CD1c-positive myeloid dendritic cell (primary cell): ENCODE results near the gene NAV3.

ENCODE experiments used
- DNase-seq: peaks from one replicate; pipeline ENCODE4 v3.0.0-alpha.2; 2016; ENCODE audit errors: extremely low spot score

Gene NAV3

DNA sequence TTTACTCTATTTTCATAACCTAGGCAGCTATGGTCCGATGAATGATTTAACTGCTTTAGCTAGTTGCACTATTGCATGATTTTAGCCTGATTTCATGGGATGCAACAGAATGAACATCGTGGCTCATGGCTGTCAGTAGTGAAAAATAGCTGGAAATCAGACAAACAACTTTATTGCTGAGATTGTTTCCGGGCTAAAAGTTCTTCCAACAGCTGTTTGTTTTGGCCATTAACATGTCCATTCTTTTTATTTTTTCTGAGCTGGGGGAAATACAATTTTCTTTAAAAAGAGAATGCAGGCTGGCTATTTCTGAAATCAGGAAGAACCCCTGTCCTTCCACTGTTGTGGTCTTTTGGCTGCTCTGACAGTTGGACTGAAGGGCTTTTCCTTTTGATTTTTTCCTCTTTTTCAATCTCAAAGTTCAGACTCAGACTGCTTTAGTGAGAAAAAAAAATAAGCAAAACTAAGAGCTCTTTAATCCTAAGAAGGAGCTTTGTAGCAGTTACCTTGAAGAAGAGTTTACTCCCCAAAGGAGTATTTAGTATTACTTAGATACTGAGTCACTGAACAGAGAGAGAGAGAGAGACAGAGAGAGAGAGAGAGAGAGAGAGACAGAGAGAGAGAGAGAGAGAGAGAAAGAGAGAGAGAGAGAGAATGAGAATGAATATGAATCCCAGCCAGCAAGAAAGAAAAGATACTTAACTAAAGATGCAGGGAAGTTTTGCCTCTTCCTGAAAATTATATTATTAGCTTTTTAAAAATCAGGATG lies at the start of gene NAV3:
Gene NAV3, plus strand, starts transcription at position 312 of the 769 bp plus-strand sequence. CDS start 568 bp downstream, outside the sequence.
- no peak for DNase-seq

DNA sequence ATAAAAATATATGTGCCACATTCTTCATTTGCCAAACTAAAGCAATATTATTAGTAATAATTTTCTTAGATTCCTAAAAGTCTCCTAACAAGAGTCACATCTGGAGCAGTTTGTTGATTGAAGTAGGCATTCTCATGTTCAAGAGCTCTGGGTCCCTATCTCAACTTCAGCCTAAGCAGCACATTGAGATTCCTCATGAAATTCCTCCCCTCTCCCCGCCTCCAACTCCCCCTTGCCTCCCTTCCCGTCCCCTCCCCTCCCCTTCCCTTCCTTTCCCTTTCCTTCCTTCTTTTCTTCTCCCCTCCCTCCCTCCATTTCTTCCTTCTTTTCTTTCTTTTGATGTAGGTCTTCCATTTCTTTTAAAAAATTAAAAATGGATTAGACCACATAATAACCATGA lies 48.7 kb upstream of the NAV3 start:
- DNase-seq = no peak

DNA sequence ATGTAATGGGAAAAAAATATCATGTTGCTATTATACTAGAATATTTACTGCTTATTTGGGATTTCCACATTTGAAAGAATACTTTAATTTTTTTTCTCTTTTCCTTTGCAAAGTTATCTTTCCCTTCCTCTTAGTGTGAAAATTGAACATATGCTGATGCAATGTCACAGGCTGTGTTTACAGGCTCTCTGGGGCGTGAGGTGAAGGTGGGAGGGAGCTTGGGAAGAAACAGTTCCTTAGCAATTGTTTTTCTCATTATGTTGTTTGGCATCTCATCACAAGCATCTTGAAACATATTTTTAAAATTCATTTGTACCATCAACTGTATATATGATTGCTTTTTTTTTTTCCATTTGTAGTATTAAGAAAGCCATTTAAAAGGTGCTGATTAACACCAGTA lies 47.9 kb upstream of the NAV3 start:
- no peak for DNase-seq

GRCh38 chr12:77785211-77785610 lies 45.5 kb upstream of the NAV3 start:
- DNase-seq = no peak

- no peak for DNase-seq
Measured at GRCh38 chr12:77786675-77787074, 44.0 kb upstream of the NAV3 start.

- no peak for DNase-seq
Measured at GRCh38 chr12:77788231-77789168, 42.2 kb upstream of the NAV3 start.

DNA sequence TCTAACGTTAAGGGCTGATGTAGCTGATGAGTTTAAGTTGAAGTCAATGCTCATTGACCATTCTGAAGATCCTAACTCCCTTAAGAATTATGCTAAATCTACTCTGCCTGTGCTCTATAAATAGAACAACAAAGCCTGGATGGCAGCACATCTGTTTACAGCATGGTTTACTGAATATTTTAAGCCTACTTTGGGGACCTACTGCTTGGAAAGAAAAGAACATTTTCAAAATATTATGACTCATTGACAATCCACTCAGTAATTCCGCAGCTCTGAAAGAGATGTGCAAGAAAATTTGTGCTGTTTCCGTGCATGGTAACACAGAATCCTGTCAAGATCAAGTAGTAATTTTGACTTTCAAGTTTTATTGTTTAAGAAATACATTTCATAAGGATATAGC lies 35.0 kb upstream of the NAV3 start:
- no peak for DNase-seq

DNA sequence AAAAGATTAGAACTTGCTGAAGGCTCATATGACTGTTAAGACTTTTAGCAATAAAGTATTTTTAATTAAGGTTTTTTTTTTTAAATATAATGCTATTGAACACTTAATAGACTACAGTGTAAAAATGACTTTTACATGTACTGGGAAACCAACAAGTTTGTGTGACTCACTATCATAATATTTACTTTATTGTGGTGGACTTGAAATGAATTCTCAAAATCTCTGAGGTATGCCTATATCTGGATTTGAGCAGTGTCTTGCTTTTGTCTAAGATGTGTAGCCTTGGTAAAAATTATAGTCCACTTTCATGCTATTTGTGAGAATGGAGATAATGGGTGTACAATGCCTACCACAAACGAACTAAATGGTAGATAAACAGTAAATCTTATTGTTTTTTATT lies 33.9 kb upstream of the NAV3 start:
- no peak for DNase-seq

DNA sequence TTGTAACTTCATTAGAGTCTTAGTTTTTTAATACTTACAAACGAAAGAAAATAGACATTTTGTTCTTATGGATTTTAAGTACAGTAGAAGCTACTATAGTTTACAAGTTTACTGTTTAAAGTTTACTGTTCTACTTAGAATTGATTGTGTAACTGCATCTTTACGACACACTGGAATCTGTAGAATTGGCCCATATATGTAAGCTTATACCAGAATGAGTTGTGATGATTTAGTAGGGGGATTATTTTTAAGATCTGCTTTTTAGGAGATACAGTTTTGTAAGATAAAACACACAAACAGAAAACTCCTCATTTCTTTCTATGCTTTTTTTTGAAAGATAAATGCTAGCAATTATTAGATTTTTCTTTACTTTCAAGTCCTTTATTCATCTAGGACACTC lies 30.2 kb upstream of the NAV3 start:
- DNase-seq = no peak

- no peak for DNase-seq
Measured at GRCh38 chr12:77808534-77808933, 22.2 kb upstream of the NAV3 start.

DNA sequence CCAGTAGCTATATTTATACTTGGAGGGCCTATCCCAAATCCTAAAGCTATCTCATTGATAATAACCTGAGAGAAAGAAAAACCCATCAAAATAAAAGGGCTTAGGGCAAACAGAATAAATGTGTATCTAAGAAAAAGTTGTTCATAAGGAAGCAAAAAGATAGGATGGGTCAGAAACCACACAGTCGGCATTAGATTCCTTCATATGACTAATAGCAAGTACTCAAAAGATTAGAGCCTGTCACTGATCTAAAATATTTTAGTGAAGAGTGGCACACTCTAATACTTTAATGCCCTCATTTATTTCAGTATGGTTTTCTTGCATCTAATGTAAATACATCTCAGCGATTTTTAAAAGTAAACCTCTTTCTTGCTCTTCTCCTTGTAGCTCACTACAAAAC lies 17.1 kb upstream of the NAV3 start:
- DNase-seq = no peak

- no peak for DNase-seq
Measured at GRCh38 chr12:77814386-77814785, 16.3 kb upstream of the NAV3 start.

DNA sequence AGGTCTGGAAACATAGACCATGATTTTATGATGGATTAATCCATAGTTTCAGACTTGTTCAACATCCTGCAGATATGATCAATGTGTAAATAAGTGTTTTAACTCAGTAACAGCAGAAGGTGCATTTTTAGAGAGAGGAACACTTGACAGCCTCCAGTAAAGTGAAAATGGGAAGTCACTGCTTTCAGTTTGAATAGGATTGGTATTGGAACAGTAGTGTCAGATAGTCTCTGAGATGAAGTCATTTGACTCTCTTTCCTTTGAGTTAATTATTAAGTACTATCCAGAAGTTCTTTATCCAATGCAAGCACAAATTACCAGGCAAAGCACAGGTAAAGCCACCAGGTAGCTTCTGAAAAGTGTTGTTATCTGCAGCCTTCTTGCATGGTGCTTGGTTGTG lies 14.5 kb upstream of the NAV3 start:
- DNase-seq = no peak

GRCh38 chr12:77817276-77817675 lies 13.4 kb upstream of the NAV3 start:
- DNase-seq = no peak

DNA sequence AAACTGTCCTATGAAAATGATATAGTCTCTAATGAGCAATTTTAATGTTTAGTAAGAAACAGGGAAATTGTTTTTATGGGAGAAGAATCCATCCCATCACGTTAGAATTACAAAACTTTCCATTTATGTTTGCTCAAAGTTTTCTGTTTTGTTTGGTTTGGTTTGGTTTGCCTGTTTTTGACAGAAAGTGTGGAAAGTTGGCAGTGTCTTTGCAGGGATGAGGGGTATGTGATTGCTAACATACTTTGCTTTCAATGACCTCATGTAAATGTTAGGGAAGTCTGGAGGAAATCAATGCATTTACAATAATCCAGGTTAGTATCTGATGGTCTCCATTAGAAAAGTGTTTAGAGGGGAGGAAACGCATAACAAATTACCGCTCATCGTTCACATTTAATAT lies 12.3 kb upstream of the NAV3 start:
- no peak for DNase-seq

DNA sequence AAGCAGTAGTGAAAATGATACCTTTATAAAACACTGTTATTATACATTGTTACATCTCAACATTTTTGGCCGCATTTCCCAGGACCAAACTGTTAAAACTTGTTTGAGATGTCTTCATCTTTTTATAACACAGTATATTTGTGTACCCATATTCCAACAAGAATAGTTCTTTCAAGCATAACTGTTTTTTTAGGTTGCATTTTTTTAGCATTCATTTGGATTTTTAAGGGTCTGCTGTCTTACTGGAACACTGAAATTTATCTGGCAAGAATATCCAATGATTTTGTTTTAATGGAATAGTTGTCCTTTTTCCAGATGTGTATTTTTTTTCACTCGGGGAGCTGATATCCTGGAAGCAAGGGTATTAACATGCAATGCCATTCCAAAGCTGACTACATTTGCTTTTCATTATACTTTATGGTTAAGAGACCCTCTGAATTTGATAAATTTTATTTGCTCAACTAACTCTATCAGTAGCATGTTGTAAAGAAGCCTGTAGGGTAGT lies 8.9 kb upstream of the NAV3 start:
- no peak for DNase-seq

GRCh38 chr12:77833329-77833728 lies 2.6 kb downstream of the NAV3 start:
- DNase-seq = no peak

- no peak for DNase-seq
Measured at GRCh38 chr12:77834618-77835017, 3.9 kb downstream of the NAV3 start.

- DNase-seq = no peak
Measured at GRCh38 chr12:77835969-77836368, 5.3 kb downstream of the NAV3 start.

- no peak for DNase-seq
Measured at GRCh38 chr12:77837876-77838291, 7.2 kb downstream of the NAV3 start.

DNA sequence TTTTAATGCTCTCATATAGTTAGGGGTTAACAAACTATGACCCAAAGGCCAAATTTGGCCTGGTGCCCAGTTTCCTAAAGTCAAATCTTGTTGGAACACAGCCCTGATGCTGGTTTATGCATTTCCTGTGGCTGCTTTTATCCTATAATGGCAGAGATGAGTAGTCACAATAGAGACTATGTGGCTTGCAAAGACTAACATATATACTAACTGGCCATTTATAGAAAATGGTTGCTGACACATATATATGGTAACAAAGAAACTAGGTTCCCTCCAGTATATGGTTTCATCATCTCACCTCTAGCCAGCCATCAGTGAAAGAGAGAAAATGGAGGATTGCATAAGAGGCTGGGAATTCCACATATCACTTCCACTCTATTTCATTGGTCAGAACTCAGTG lies 10.8 kb downstream of the NAV3 start:
- DNase-seq = no peak

GRCh38 chr12:77842430-77842829 lies 11.7 kb downstream of the NAV3 start:
- DNase-seq = no peak

- DNase-seq = no peak
Measured at GRCh38 chr12:77845831-77846230, 15.1 kb downstream of the NAV3 start.
